Activated CD4-positive, alpha-beta memory T cell treated with anti-CD3 and anti-CD28 coated beads for 36 hours (primary cell): ENCODE data around the gene FMC1. TPM values are rescaled to one million over a fixed set of nuclear protein-coding genes. Genes with fewer than 3 reads are reported as not detected.
"Not testable (repeated sequence)": the region's sequence is repeated elsewhere in the genome, so short reads cannot be mapped to it uniquely, and the experiment has no call there.

Source experiments
- CTCF ChIA-PET: fragments of 350-600 bp; sonication (Branson Sonifier 250); formaldehyde crosslinking; loops from one replicate; lab custom pipeline; 2021; ENCODE audit warnings: antibody characterized with exemption, inconsistent platforms; lab: Charles Lee
- POLR2A ChIA-PET: fragments of 350-600 bp; sonication (Branson Sonifier 250); formaldehyde crosslinking; loops from one replicate; lab custom pipeline; 2021; ENCODE audit warnings: antibody characterized with exemption; lab: Charles Lee
- DNase-seq: peaks from one replicate; pipeline ENCODE4 v3.0.0-alpha.2; 2020
- H3K27ac Mint-ChIP-seq: one replicate; pipeline ENCODE4 v1.8.0; 2021; ENCODE audit warnings: mixed read lengths
- H3K27me3 Mint-ChIP-seq: one replicate; pipeline ENCODE4 v1.8.0; 2021; ENCODE audit warnings: mixed read lengths
- H3K36me3 Mint-ChIP-seq: one replicate; pipeline ENCODE4 v1.8.0; 2021; ENCODE audit warnings: mixed read lengths
- H3K4me1 Mint-ChIP-seq: one replicate; pipeline ENCODE4 v1.8.0; 2021; ENCODE audit warnings: low read depth, mixed read lengths
- H3K4me3 Mint-ChIP-seq: one replicate; pipeline ENCODE4 v1.8.0; 2021; ENCODE audit warnings: mild to moderate bottlenecking, mixed read lengths
- H3K9me3 Mint-ChIP-seq: one replicate; pipeline ENCODE4 v1.8.0; 2021; ENCODE audit warnings: mixed read lengths
- intact Hi-C: fragments of 100-400 bp; cut with micrococcal nuclease; formaldehyde crosslinking; loops from one replicate; pipeline ENCODE4 v1.15.1; 2023
- total RNA-seq, 2 experiments: library from RNA; stranded (reverse); gene quantifications; one replicate each; pipeline ENCODE4 v1.2.3, GENCODE V29; 2021

The FMC1 gene
- total RNA-seq, 2 experiments from 2014 or later: 4.4 to 5.0 TPM

DNA sequence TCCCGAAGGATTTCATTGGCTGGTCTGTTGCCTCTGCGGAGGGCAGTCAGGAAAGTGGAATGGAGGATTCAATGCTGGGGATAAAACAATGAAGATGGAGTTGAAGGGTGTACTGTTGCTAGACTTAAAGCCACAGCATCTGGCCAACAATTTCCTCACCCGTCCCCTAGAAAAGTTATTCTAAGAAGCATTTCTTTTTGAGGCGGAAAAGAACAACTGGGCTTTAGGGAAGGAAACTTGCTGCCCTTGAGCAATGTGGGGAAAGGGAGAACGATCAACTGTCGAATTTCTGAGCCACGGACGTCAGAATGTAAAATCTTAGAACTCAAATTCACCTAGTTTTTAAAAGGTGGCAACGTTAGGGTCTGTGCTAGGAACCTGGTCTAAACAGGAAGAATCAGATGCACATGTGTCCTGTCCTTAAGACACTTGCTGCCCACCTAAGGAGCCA, 664 bp downstream of the FMC1 start:
- Mint-ChIP-seq H3K27me3 (peaks cover 4% of the 10 kb centered on the region), H3K4me3 (peak overlapping the region; percentile 86), H3K36me3 (peaks cover 10% of the 10 kb centered on the region), H3K9me3 (peaks cover 15% of the 10 kb centered on the region), H3K27ac (peak overlapping the region; percentile 99), H3K4me1 (peaks cover 27% of the 10 kb centered on the region)
- DNase-seq: no peak
- CTCF ChIA-PET: no interaction called here
- intact Hi-C loops: loop anchor here (2.0 to 10.0 kb wide), 3 partner anchors 247 to 880 kb away; partner anchors contain the start of gene TRIM24
- POLR2A ChIA-PET: interaction anchor here (1.0 to 3.4 kb wide), 3 partner anchors 12 to 18 kb away, joined by 3 to 13 read pairs (median 5); partner anchors contain the start of gene LUC7L2

DNA sequence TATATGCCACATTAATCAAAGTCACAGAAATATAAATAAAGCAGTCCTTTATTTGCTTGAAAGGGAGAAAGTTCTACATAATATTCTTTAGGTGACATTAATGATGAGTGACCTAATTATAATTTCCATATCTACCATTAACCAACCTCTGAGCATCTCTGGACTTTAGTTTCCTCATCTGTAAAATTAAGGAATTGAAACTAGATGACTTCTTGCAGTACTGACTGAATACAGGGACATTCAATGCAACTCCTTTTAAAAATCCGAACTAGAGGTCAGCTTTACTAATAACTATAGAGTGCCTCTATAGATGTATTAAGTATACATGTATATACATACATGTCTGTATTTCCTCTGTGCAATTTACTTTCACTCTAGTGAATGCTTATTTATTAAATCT, 3.9 kb downstream of the FMC1 start:
- H3K4me3 Mint-ChIP-seq: no peak overlapping the region
- H3K27me3 Mint-ChIP-seq: peaks cover 4% of the 10 kb centered on the region
- peaks cover 22% of the 10 kb centered on the region for H3K4me1 Mint-ChIP-seq
- intact Hi-C loops: loop anchor here (10.0 kb wide), 1 partner anchor 460 kb away; no protein-coding TSS in a partner anchor
- no peak for DNase-seq
- CTCF ChIA-PET: no interaction called here
- peaks cover 12% of the 10 kb centered on the region for H3K36me3 Mint-ChIP-seq
- peaks cover 5% of the 10 kb centered on the region for H3K9me3 Mint-ChIP-seq
- POLR2A ChIA-PET: interaction anchor here (3.4 kb wide), 1 partner anchor 15 kb away, joined by 13 read pairs; the partner anchor contains the start of gene LUC7L2
- no peak overlapping the region for H3K27ac Mint-ChIP-seq

DNA sequence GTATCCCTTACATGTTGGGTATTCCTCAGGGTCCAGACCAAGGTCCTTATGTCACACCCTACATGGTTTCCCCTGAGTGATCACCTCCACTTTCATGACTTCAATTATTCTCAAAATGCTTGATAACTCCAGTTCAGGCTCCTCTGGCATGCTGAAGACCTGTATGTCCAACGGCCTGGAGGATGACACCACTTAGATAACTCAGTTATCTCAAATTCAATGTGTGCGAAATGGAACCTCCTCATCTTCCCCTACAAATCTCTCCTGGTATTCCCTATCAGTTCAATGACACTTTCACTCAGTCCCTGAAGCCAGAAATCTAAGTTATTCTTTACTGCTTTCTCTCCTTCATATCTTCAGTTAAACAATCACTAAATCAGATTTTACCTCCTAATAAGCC, 9.9 kb downstream of the FMC1 start:
- intact Hi-C loops: loop anchor here (10.0 kb wide), 1 partner anchor 424 kb away; the partner anchor contains the start of gene HIPK2
- CTCF ChIA-PET: no interaction called here
- no peak overlapping the region for H3K4me3 Mint-ChIP-seq
- DNase-seq: no peak
- no peak overlapping the region for H3K27ac Mint-ChIP-seq
- no peaks in the 10 kb centered on the region for H3K27me3 Mint-ChIP-seq
- peaks cover 10% of the 10 kb centered on the region for H3K36me3 Mint-ChIP-seq
- H3K4me1 Mint-ChIP-seq: no peaks in the 10 kb centered on the region
- H3K9me3 Mint-ChIP-seq: no peaks in the 10 kb centered on the region
- POLR2A ChIA-PET: interaction anchor here (0.7 to 1.1 kb wide), 2 partner anchors 9 to 15 kb away, joined by 3 read pairs; partner anchors contain the start of gene LUC7L2

DNA sequence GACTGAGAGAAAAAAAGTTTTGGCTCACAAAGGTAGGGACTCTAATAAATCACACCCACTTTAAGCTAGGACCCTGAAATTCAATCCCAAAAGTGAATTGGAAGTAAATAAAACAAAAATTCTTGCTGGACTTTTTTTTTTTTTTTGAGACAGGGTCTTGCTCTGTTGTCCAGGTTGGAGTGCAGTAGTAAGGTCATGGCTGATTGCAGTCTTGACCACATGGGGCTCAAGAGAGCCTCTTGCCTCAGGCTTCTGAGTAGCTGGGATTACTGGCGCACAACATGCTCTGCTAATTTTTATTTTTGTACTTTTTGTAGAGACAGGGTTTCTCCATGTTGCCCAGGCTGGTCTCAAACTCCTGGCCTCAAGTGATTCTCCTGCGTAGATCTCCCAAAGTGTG, 13.6 kb downstream of the FMC1 start:
- H3K9me3 Mint-ChIP-seq: no peaks in the 10 kb centered on the region
- no peak overlapping the region for H3K27ac Mint-ChIP-seq
- no peaks in the 10 kb centered on the region for H3K27me3 Mint-ChIP-seq
- CTCF ChIA-PET: interaction anchor here (1.2 kb wide), 1 partner anchor 14 kb away, joined by 5 read pairs; no protein-coding TSS in a partner anchor
- peaks cover 12% of the 10 kb centered on the region for H3K4me1 Mint-ChIP-seq
- POLR2A ChIA-PET: interaction anchor here (0.6 to 1.0 kb wide), 2 partner anchors 13 to 35 kb away, joined by 4 to 5 read pairs; no protein-coding TSS in a partner anchor
- no peak for DNase-seq
- intact Hi-C loops: loop anchor here (5.0 to 10.0 kb wide), 2 partner anchors 420 to 823 kb away; partner anchors contain the start of genes HIPK2 and KDM7A
- H3K4me3 Mint-ChIP-seq: no peak overlapping the region
- peaks cover 13% of the 10 kb centered on the region for H3K36me3 Mint-ChIP-seq

DNA sequence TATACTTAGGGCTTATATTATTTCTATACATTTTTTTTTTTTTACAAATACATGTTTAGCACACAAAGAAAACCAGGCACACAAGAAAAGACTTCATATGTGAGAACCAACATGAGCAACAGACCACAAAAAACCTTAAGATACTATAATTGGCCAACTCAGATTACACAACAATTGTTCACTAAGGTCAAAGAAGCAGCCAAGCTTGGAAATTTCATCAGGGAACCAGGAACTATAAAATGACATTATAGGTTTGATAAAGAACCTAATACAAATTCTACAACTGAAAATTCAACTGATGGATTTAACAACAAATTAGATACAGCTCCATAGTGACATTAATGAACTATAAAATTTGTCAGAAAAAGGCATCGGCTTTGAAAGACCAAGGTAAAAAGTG, 14.2 kb downstream of the FMC1 start:
- ChIA-PET POLR2A (interaction anchor here (0.7 kb wide), 1 partner anchor 12 kb away, joined by 3 read pairs; no protein-coding TSS in a partner anchor), CTCF (interaction anchor here (1.2 kb wide), 1 partner anchor 15 kb away, joined by 5 read pairs; no protein-coding TSS in a partner anchor)
- no peak for DNase-seq
- H3K9me3 Mint-ChIP-seq: no peaks in the 10 kb centered on the region
- peaks cover 12% of the 10 kb centered on the region for H3K4me1 Mint-ChIP-seq
- H3K27me3 Mint-ChIP-seq: no peaks in the 10 kb centered on the region
- no peak overlapping the region for H3K27ac Mint-ChIP-seq
- intact Hi-C loops: loop anchor here (5.0 to 10.0 kb wide), 2 partner anchors 419 to 822 kb away; partner anchors contain the start of genes HIPK2 and KDM7A
- no peak overlapping the region for H3K4me3 Mint-ChIP-seq
- H3K36me3 Mint-ChIP-seq: peaks cover 15% of the 10 kb centered on the region

DNA sequence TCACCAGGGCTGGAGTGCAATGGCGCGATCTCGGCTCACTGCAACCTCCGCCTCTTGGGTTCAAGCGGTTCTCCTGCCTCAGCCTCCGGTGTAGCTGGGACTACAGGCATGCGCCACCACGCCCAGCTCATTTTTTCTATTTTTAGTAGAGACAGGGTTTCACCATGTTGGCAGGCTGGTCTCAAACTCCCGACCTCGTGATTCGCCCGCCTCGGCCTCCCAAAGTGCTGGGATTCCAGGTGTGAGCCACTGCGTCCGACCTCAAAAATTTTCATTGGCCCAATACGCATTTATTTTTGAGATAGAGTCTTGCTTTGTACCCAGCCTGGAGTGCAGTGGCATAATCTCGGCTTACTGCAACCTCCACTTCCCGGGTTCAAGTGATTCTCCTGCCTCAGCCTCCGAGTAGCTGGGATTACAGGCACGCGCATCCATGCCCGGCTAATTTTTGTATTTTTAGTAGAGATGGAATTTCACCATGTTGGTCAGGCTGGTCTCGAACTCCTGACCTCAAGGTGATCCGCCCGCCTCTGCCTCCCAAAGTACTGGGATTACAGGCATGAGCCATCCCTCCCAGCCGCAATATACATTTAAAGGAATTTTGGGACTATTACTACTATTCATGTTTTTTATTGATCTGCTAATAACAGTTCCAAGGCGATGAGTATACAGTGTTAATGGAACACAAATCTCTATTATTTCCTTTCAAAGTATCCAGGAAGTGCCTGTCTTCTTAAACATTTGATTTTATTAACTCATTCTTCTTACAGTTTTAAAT, 16.8 kb downstream of the FMC1 start:
- peaks cover 30% of the 10 kb centered on the region for H3K4me1 Mint-ChIP-seq
- H3K4me3 Mint-ChIP-seq: peak overlapping the region; percentile 97
- H3K9me3 Mint-ChIP-seq, H3K27me3 Mint-ChIP-seq, DNase-seq, CTCF ChIA-PET: not testable (repeated sequence)
- peak overlapping the region; percentile 99 for H3K27ac Mint-ChIP-seq
- POLR2A ChIA-PET: interaction anchor here (0.7 to 3.5 kb wide), 3 partner anchors 16 to 127 kb away, joined by 3 to 29 read pairs (median 3); partner anchors contain the start of gene FMC1
- intact Hi-C loops: loop anchor here (5.0 to 10.0 kb wide), 2 partner anchors 417 to 819 kb away; partner anchors contain the start of genes HIPK2 and KDM7A
- H3K36me3 Mint-ChIP-seq: peaks cover 22% of the 10 kb centered on the region

DNA sequence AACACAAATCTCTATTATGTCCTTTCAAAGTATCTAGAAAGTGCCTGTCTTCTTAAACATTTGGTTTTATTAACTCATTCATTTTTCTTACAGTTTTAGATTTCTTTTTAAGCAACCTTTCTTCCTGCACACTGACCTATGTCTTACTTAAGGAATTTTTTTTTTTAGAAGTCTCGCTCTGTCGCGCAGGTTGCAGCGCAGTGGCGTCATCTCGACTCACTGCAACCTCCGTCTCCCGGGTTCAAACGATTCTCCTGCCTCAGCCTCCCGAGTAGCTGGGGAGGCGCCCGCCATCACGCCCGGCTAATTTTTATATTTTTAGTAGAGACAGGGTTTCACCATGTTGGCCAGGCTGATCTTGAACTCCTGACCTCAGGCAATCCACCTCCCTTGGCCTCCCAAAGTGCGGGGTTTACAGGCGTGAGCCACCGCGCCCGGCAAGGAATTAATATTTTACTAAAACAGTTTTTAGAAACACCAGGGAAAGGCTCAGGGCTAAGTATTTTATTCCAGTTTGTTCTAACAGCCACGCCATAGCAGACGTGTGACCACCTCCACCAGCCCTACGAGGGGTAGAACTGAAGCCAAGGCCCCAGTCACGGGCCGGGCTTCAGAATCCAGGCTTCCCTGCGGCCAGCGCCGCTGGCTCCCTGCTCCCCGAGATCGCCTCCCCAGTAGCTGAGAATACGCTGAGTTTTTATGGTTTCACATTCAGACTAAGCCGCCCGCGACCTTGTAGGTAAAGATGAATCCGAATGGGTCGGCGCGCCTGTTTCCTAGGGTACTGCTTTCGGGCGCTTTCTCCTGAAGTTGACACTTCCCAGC, 17.6 kb downstream of the FMC1 start:
- POLR2A ChIA-PET: interaction anchor here (0.5 to 3.5 kb wide), 8 partner anchors 7 to 300 kb away, joined by 3 to 29 read pairs (median 4); partner anchors contain the start of gene FMC1
- DNase-seq: peak; percentile 71
- peak overlapping the region; percentile 99 for H3K27ac Mint-ChIP-seq
- CTCF ChIA-PET: interaction anchor here (1.5 to 1.9 kb wide), 2 partner anchors 19 to 263 kb away, joined by 4 to 11 read pairs; no protein-coding TSS in a partner anchor
- H3K9me3 Mint-ChIP-seq: no peaks in the 10 kb centered on the region
- H3K36me3 Mint-ChIP-seq: peaks cover 25% of the 10 kb centered on the region
- peaks cover 36% of the 10 kb centered on the region for H3K4me1 Mint-ChIP-seq
- intact Hi-C loops: loop anchor here (1.0 to 10.0 kb wide), 4 partner anchors 18 to 819 kb away; partner anchors contain the start of genes HIPK2, KDM7A and UBN2
- no peaks in the 10 kb centered on the region for H3K27me3 Mint-ChIP-seq
- peak overlapping the region; percentile 97 for H3K4me3 Mint-ChIP-seq

DNA sequence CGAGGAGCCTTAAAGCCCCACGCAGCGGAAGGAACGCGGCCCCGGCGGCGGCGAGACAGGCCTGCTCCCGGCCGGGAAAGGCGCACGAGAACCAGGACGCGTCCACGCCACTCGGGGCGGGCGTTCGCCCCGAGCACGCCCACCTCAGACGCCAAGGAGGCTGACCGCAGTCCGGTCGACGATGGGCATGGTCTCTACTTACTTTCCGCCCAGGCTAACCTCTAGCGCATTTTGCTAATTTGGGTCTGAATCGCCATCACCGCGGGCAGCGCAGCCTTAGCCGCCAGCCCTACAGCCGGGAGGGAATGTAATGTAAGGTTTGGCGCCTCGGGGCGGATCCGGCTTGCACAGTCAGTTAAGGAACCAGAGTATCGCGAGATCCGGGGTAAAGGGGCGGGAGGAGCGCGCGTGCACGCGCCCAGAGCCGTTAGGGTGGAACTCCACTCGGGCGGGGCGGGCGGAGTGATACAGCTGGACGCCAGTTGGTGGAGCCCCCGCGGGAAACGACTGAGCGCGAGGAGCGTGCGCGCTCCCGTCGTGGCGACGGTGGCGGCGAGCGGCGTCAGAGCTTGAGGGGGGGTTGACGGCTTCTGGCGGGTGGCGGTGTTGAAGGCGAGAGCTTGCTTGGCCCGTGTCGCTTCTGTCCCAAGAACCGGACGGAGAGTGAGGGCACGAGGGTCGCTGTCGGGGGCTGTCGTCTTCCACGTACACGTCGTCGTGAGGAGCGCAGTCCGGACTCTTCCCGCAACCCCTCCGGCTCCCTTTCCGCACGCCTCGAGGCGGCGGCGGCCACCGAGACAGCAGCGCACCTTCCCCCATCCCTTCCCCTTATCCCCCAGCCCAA, 18.5 kb downstream of the FMC1 start, which contains the start of gene LUC7L2:
LUC7L2 (plus strand) TSS at position 529 of the 844 bp plus-strand sequence. CDS start 368 bp downstream, outside the sequence.
- peaks cover 29% of the 10 kb centered on the region for H3K36me3 Mint-ChIP-seq
- ChIA-PET POLR2A (interaction anchor here (0.5 to 3.5 kb wide), 13 partner anchors 8 to 1117 kb away, joined by 3 to 29 read pairs (median 5); partner anchors contain the start of gene FMC1), CTCF (interaction anchor here (0.5 to 1.9 kb wide), 4 partner anchors 19 to 966 kb away, joined by 3 to 11 read pairs (median 4); no protein-coding TSS in a partner anchor)
- intact Hi-C loops: loop anchor here (1.0 to 10.0 kb wide), 4 partner anchors 19 to 818 kb away; partner anchors contain the start of genes HIPK2, KDM7A and UBN2
- peaks cover 40% of the 10 kb centered on the region for H3K4me1 Mint-ChIP-seq
- no peaks in the 10 kb centered on the region for H3K9me3 Mint-ChIP-seq
- H3K4me3 Mint-ChIP-seq: peak within 1 kb of the TSS; percentile 97
- peak within 1 kb of the TSS; percentile 99 for H3K27ac Mint-ChIP-seq
- DNase-seq: peak; percentile 100
- H3K27me3 Mint-ChIP-seq: no peaks in the 10 kb centered on the region

DNA sequence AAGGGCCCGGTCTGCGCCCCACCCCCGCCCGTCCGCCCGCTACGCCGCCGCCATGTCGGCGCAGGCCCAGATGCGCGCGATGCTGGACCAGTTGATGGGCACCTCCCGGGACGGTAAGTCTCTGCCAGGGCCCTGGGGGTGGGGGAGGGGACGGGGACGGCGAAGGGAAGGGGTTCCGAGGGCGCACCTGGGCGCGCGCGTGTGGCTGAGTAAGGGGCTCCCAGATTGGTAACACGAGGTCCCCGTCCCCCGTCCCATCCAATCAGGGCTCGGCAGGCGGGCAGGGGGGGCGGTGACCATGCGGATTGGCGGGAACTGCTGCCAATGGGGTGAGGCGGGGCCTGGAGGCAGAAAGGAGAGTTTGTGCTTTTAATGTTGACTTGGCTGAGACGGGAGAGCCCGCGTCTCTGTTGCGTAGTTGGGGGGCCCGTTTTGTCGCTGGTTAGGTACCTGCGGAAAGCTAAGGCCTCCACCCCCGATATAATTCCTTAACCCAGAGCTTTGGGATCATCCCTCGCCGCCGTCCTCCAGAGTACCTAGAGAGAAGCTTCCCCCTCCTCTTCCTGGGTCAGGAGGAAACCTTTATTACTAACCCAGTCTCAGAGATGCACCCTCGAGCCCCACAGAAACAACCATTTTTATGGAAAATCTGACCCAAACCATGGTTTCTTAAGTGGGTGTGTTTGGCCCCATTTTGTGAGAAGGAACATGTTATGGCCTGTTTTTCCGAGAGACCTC, 19.2 kb downstream of the FMC1 start:
- ChIA-PET POLR2A (interaction anchor here (0.8 to 3.5 kb wide), 11 partner anchors 9 to 1117 kb away, joined by 3 to 29 read pairs (median 5); partner anchors contain the start of gene FMC1), CTCF (interaction anchor here (0.5 to 1.9 kb wide), 4 partner anchors 20 to 965 kb away, joined by 3 to 11 read pairs (median 4); no protein-coding TSS in a partner anchor)
- H3K4me3 Mint-ChIP-seq: peak overlapping the region; percentile 97
- peak; percentile 99 for DNase-seq
- peaks cover 47% of the 10 kb centered on the region for H3K4me1 Mint-ChIP-seq
- no peaks in the 10 kb centered on the region for H3K27me3 Mint-ChIP-seq
- H3K36me3 Mint-ChIP-seq: peaks cover 36% of the 10 kb centered on the region
- H3K9me3 Mint-ChIP-seq: no peaks in the 10 kb centered on the region
- peak overlapping the region; percentile 99 for H3K27ac Mint-ChIP-seq
- intact Hi-C loops: no loop called here
